PC-3 (cell line): ENCODE results near the gene DNLZ. TPM values are rescaled to one million over a fixed set of nuclear protein-coding genes. Genes with fewer than 3 reads are reported as not detected.

ENCODE experiments used
- ATAC-seq: fragments of 200-7000 bp; cut with Tn5 transposase; 2 replicates; pipeline ENCODE4 v1.9.1; 2020; ENCODE audit warnings: mild to moderate bottlenecking, moderate library complexity
- BruUV-seq: library from RNA; stranded (reverse); fragments of 400-500 nt; replicated peaks from 2 replicates; lab custom pipeline; 2021; lab: Mats Ljungman, UMichigan
- CTCF ChIA-PET: fragments of 300-600 bp; sonication (Branson Sonifier 250); formaldehyde crosslinking; loops from one replicate; lab custom pipeline; 2022; ENCODE audit warnings: antibody characterized with exemption; lab: Charles Lee
- POLR2A ChIA-PET: fragments of 300-600 bp; sonication (Branson Sonifier 250); formaldehyde crosslinking; loops from one replicate; lab custom pipeline; 2022; ENCODE audit warnings: antibody characterized with exemption; ENCODE audit not compliant: unreplicated experiment; lab: Charles Lee
- DNase-seq: peaks from one replicate; pipeline ENCODE4 v3.0.0-alpha.2; 2015
- H2AFZ ChIP-seq: fragments of 300-600 bp; sonication (generic); 2 replicates; pipeline ENCODE4 v1.6.0; 2016; ENCODE audit warnings: antibody characterized with exemption, low read length
- H3F3A ChIP-seq: fragments of 300-600 bp; sonication (generic); one replicate; pipeline ENCODE4 v1.6.0; 2017; ENCODE audit warnings: antibody characterized with exemption, low read length, control low read depth, mild to moderate bottlenecking; ENCODE audit not compliant: unreplicated experiment
- H3K27ac ChIP-seq: fragments of 300-600 bp; sonication (generic); 2 replicates; pipeline ENCODE4 v1.5.1; 2016; ENCODE audit warnings: mild to moderate bottlenecking, low read length
- H3K27me3 ChIP-seq: fragments of 300-600 bp; sonication (generic); 2 replicates; pipeline ENCODE4 v1.6.1; 2016; ENCODE audit warnings: low read length, mixed read lengths
- H3K36me3 ChIP-seq: fragments of 300-600 bp; sonication (generic); 2 replicates; pipeline ENCODE4 v1.6.1; 2016; ENCODE audit warnings: low read depth, mixed run types, low read length, mixed read lengths
- H3K4me1 ChIP-seq: fragments of 300-600 bp; sonication (generic); 2 replicates; pipeline ENCODE4 v1.5.1; 2016; ENCODE audit warnings: low read length; ENCODE audit not compliant: insufficient read depth
- H3K4me2 ChIP-seq: fragments of 300-600 bp; sonication (generic); 2 replicates; pipeline ENCODE4 v1.6.0; 2016; ENCODE audit warnings: low read length
- H3K4me3 ChIP-seq: fragments of 300-600 bp; sonication (generic); 2 replicates; pipeline ENCODE4 v1.5.1; 2016; ENCODE audit warnings: mild to moderate bottlenecking, low read length, mixed read lengths
- H3K79me2 ChIP-seq: fragments of 300-600 bp; sonication (generic); 2 replicates; pipeline ENCODE4 v1.6.1; 2017; ENCODE audit warnings: low read length, mixed read lengths
- H3K9ac ChIP-seq: fragments of 300-600 bp; sonication (generic); 2 replicates; pipeline ENCODE4 v1.6.0; 2016; ENCODE audit warnings: mild to moderate bottlenecking, low read length
- H3K9me2 ChIP-seq: fragments of 300-600 bp; sonication (generic); replicated peaks from 2 replicates; pipeline ENCODE4 v1.6.1; 2016; ENCODE audit warnings: mixed run types, low read length, mixed read lengths
- H3K9me3 ChIP-seq: fragments of 300-600 bp; sonication (generic); 2 replicates; pipeline ENCODE4 v1.6.1; 2016; ENCODE audit warnings: low read length, mixed read lengths
- H4K20me1 ChIP-seq: fragments of 300-600 bp; sonication (generic); 2 replicates; pipeline ENCODE4 v1.6.1; 2016; ENCODE audit warnings: low read length, mixed read lengths
- EZH2 ChIP-seq: fragments of 300-600 bp; sonication (generic); IDR thresholded peaks from one replicate; pipeline ENCODE4 v1.6.1; 2017; ENCODE audit warnings: antibody characterized with exemption, mild to moderate bottlenecking, low read length; ENCODE audit not compliant: unreplicated experiment
- EZH2phosphoT487 ChIP-seq: fragments of 300-600 bp; sonication (generic); IDR thresholded peaks from 2 replicates; pipeline ENCODE4 v1.6.1; 2018; ENCODE audit warnings: mild to moderate bottlenecking, antibody characterized with exemption, low read length, borderline replicate concordance
- intact Hi-C: fragments of 100-400 bp; cut with micrococcal nuclease; formaldehyde crosslinking; loops from 2 replicates; pipeline ENCODE4 v1.9.0; 2023
- total RNA-seq: library from RNA; depleted of rRNA; stranded (reverse); fragments of >200 nt; gene quantifications from 2 replicates; pipeline ENCODE4 v1.2.3, GENCODE V29; 2014
- TF ChIP-seq, protein P1 (sequence below): fragments of 300-600 bp; sonication (generic); conservative IDR thresholded peaks from 2 replicates; pipeline ENCODE4 v1.5.1; 2017; ENCODE audit warnings: antibody characterized with exemption, low read depth, mild to moderate bottlenecking, low read length

The DNLZ gene
- total RNA-seq, 1 experiment from 2014 or later, result 51.4 TPM

DNA sequence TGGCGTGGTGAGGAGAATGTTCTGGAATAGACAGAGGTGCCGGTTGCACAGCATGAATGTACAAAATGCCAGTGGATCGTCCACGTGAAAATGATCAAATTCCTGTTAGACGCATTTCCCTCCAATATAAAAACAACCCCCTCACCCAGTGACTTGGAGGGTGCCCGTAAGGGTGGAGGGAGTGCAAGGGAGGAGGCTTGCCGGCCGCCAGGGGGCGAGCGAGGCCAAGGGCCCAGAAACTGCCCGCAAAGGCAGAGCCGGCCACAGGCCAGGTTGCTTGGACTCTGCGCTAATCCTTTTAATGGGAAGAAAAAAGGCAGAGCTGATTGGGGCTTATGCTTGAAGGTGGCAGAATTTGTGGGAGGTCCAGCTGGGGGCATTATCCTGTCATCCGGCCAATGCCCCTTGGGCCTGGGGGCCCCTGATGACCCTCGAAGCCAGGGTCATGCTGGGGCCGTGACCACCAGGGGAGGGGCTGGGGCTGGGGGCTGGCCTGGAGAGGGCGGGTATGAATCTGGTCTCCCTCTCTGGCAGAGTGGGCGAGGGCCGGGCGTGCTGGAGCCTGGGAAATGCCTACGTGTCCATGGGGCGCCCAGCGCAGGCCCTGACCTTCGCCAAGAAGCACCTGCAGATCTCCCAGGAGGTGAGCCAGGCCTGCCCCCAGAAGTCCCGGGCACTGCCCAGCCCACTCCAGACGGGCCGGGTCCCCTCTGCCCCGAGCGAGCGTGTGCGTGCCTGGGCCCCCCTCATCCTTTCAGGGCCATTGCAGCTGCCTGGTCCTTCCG, 24.2 kb downstream of the DNLZ start:
- Histone ChIP-seq H3K9me3 (no peaks in the 10 kb centered on the region), H3K4me2 (no peak overlapping the region), H3F3A (no peaks in the 10 kb centered on the region), H4K20me1 (no peaks in the 10 kb centered on the region), H3K4me1 (no peaks in the 10 kb centered on the region), H3K9me2 (no peaks in the 10 kb centered on the region), H2AFZ (no peak overlapping the region), H3K9ac (no peak overlapping the region), H3K27me3 (no peaks in the 10 kb centered on the region), H3K36me3 (no peaks in the 10 kb centered on the region), H3K4me3 (no peak overlapping the region), H3K79me2 (no peaks in the 10 kb centered on the region), H3K27ac (no peak overlapping the region)
- intact Hi-C loops, result loop anchor here (2.0 kb wide), 1 partner anchor 61 kb away; the partner anchor contains the start of gene SNAPC4
- ATAC-seq, result peak; percentile 75
- CTCF ChIA-PET, result no interaction called here
- peak; percentile 56 for DNase-seq
- POLR2A ChIA-PET, result no interaction called here
- BruUV-seq, result no TSS peak
- no peak for TF ChIP-seq EZH2phosphoT487
- TF ChIP-seq, protein P1, sequence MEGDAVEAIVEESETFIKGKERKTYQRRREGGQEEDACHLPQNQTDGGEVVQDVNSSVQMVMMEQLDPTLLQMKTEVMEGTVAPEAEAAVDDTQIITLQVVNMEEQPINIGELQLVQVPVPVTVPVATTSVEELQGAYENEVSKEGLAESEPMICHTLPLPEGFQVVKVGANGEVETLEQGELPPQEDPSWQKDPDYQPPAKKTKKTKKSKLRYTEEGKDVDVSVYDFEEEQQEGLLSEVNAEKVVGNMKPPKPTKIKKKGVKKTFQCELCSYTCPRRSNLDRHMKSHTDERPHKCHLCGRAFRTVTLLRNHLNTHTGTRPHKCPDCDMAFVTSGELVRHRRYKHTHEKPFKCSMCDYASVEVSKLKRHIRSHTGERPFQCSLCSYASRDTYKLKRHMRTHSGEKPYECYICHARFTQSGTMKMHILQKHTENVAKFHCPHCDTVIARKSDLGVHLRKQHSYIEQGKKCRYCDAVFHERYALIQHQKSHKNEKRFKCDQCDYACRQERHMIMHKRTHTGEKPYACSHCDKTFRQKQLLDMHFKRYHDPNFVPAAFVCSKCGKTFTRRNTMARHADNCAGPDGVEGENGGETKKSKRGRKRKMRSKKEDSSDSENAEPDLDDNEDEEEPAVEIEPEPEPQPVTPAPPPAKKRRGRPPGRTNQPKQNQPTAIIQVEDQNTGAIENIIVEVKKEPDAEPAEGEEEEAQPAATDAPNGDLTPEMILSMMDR, result peak; percentile 81
- TF ChIP-seq EZH2, result no peak

DNA sequence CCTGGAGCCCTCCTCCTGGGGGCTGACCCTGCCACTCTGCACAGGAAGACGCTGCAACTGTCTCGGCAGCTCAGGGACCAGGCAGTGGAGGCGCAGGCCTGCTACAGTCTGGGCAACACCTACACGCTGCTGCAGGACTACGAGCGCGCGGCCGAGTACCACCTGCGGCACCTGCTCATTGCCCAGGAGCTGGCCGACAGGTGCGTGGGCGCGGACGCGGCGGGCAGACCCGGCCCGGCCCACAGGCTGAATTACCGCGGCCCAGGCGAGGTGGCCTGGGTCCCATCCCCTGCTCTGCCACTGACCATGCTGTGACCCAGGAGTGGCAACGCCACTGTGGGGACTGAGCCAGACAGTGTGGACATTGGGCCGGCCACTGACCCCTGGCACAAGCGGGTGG, 25.0 kb downstream of the DNLZ start:
- Histone ChIP-seq H3K79me2 (no peaks in the 10 kb centered on the region), H3K4me3 (no peak overlapping the region), H3K36me3 (no peaks in the 10 kb centered on the region), H3K9me2 (no peaks in the 10 kb centered on the region), H3K27me3 (no peaks in the 10 kb centered on the region), H3F3A (no peaks in the 10 kb centered on the region), H3K27ac (no peak overlapping the region), H3K9me3 (no peaks in the 10 kb centered on the region), H2AFZ (no peak overlapping the region), H4K20me1 (no peaks in the 10 kb centered on the region), H3K4me1 (no peaks in the 10 kb centered on the region), H3K4me2 (no peak overlapping the region), H3K9ac (no peak overlapping the region)
- ATAC-seq, result no peak
- DNase-seq, result no peak
- no peak for TF ChIP-seq EZH2phosphoT487
- TF ChIP-seq, protein P1, result no peak
- no peak for TF ChIP-seq EZH2
- intact Hi-C loops, result loop anchor here (2.0 kb wide), 1 partner anchor 62 kb away; the partner anchor contains the start of gene SNAPC4
- BruUV-seq, result no TSS peak
- ChIA-PET POLR2A (no interaction called here), CTCF (no interaction called here)
